Fibroblast of villous mesenchyme (primary cell): ENCODE measurements around the gene SEPTIN8. TPM values are rescaled to one million over a fixed set of nuclear protein-coding genes. Genes with fewer than 3 reads are reported as not detected.
A peak's percentile ranks its signal among the peaks of the same experiment; 100 is the strongest.

Experiments
- DNase-seq: peaks from one replicate; pipeline ENCODE4 v3.0.0-alpha.2; 2010; ENCODE audit warnings: low read depth
- H3K4me3 ChIP-seq: 2 replicates; pipeline ENCODE4 v1.5.1; 2011; ENCODE audit warnings: low read depth, mild to moderate bottlenecking, low read length
- CTCF ChIP-seq: IDR thresholded peaks from 2 replicates; pipeline ENCODE4 v1.5.1; 2012; ENCODE audit warnings: low read depth, mild to moderate bottlenecking, low read length; ENCODE audit not compliant: insufficient read depth
- total RNA-seq: library from RNA; depleted of rRNA; stranded (reverse); fragments of >200 nt; gene quantifications from 2 replicates; pipeline ENCODE4 v1.2.3, GENCODE V29; 2012

Gene SEPTIN8
- total RNA-seq, 1 donor: 51.4 TPM

DNA sequence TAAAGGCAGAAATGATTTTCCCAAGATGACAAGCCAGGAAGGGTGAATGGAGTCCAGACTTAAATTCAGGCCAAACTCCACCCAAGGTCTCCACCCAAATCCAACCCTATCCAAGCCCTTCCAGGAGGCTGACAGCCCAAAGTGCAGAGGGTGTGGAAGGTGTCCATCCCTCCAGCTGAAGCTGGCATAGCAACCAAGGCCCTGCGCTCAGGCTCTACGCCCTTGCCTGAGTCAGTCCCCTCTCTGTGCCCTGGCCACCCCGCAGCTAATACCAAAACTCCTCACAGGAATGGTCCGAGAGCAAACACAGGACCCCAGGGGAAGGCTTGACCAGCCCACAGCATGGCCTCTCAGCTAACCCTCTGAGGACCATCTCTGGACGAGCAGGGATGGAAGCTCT lies 2.1 kb downstream of the SEPTIN8 start:
- TF ChIP-seq CTCF: no peak
- no peak for DNase-seq
- no peak overlapping the region for H3K4me3 ChIP-seq

GRCh38 chr5:132774406-132774805 lies 2.6 kb downstream of the SEPTIN8 start:
- TF ChIP-seq CTCF: no peak
- no peak for DNase-seq
- H3K4me3 ChIP-seq: no peak overlapping the region

DNA sequence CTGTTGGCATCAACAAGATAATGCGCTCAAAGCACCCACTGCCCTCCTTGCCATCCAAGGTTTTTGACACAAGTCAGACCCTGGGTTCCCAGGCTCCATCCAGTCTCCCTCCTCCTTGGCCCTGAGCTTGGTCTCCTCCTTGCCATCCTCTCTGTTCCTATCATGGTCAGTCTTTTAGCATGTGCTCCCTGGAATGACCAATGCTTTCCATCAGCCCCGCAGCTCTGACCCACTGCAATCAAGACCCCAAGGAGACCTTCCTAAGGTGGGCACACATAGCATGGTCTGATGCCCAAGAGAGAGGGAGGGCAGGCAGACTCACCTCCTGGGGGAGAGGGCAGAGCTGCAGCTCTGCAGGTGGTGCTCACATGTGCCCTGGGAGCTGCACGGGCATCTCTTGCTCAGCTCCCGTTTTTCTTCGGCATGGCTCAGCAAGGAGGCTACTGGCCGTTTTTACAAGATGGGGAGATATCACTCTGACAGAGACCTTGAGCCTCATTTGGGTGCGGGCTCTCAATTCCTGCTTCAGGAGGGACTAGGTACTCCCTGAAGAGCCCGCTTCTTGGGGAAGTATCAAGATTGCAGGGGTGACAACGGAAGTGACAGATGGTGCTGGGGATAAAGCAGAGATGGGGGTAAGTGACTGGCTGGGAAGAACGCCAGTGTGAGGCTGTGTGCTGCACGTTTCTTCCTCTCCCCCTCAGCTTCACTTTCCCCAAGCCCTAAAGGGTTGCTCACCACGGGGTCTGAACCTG lies 3.3 kb downstream of the SEPTIN8 start:
- DNase-seq: no peak
- H3K4me3 ChIP-seq: no peak overlapping the region
- no peak for TF ChIP-seq CTCF

GRCh38 chr5:132773114-132773513 lies 3.9 kb downstream of the SEPTIN8 start:
- H3K4me3 ChIP-seq: no peak overlapping the region
- TF ChIP-seq CTCF: no peak
- DNase-seq: no peak

DNA sequence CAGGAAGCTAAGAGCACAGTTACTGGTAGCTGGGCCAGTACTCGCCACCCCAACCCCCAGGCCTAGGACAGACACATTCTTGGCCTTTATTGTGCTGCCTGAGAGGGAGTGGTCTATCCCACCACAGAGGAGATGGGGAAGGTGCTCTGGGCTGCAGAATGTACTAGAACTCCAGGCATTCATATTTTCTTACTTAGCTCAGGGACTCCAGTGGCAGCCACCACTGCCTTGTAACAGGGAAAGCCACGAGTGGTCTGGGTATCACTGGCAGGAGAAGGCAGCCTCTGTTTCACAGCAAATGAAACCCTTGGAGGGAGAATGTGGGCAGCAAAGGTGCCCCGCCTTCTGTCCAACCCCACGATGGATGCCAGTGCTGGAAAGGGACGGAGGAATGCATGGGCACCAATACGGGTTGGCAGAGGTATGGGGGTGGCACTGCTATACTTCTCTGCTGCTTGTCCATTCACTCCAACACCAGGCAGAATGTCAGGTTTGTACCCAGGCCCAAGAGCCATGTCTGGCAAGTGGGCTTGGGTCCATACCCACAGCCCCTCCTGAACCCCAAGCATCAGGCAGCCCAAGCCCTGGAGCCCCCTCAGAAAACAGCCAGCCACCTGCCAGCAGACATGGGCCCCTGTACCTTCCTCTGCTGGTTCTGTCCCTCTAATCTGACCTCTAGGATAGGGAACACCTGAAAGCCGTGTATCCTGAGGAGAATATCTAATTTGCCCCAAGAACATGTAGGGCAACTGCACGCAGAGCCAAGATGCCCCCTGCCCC lies 4.6 kb downstream of the SEPTIN8 start:
- DNase-seq: no peak
- no peak overlapping the region for H3K4me3 ChIP-seq
- TF ChIP-seq CTCF: no peak

GRCh38 chr5:132771503-132771998 lies 5.5 kb downstream of the SEPTIN8 start:
- H3K4me3 ChIP-seq: no peak overlapping the region
- DNase-seq: peak; percentile 95
- no peak for TF ChIP-seq CTCF
